ENCODE measurements around the gene SMIM13.
A peak's percentile ranks its signal among the peaks of the same experiment; 100 is the strongest.

SMIM13 gene

DNA sequence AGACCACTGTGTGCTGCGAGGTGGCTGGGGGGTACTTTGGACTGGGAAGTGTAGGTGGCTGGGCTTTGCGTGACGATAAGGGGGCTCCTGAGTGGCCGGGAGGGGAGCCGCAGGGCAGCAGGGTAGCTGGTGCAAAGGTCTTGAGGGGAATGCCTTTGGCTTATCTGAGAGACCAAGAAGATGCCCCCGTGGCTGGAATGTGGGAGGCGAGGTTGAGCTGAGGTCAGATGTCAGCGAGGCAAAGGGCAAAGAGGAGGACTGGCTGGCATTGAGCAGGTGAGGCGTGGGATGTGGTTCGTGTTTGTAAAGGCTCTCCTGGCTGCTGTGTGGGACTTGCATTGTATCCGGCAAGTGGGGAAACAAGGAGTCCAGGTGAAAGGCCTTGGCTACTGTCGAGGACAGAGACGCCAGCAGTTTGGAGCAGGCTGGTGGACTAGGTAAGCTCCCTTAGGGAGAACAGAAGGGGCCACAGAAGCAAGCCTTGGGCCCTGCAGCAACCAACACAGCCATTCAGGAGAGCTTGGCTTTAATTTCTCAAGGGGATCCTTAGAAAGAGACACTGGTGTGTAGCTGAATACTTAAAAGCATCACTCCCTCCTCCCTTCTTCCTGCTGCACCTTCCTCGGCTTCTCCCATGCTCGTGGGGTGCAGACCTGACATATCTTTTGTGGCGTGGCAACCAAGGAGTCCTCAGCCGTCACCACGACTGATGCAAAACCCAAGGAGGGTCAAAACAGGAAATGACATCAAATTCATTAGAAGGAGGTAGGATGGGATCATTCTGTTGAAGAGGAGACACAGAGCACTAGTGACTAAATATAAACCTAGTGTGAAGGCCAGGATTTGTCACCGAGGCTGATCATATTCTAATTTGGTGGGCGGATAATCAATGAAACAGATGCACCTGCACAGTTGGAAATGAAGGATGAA lies 71.3 kb downstream of the SMIM13 start:
- no peak overlapping the region for H3K4me3 ChIP-seq (ENCODE audit: low read depth, low read length)
- TF ChIP-seq CTCF (IDR thresholded peaks at IDR 0.05; ENCODE audit: borderline replicate concordance, insufficient read depth, low read depth, low read length), result no peak

DNA sequence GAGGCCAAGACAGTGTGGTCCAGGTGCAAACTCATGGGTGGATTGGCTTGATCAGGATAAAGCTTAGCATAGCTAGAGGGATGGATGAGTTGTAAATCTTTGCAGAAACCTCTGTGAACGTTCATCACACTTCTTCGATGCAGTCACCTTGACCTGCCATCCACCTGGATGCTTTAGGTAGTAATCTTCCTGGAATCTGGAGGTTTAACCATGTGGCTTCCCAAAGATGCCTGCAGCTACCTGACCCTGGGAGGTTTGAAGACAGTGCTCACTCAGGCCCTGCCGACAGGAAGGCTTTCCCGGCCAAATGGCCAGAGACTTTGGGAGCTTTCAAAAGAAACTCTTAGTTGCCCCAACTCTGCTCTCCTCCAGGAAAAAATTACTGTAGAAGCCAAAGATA lies 73.3 kb downstream of the SMIM13 start:
- H3K4me3 ChIP-seq (ENCODE audit: low read depth, low read length), result no peak overlapping the region
- TF ChIP-seq CTCF (IDR thresholded peaks at IDR 0.05; ENCODE audit: borderline replicate concordance, insufficient read depth, low read depth, low read length), result no peak

DNA sequence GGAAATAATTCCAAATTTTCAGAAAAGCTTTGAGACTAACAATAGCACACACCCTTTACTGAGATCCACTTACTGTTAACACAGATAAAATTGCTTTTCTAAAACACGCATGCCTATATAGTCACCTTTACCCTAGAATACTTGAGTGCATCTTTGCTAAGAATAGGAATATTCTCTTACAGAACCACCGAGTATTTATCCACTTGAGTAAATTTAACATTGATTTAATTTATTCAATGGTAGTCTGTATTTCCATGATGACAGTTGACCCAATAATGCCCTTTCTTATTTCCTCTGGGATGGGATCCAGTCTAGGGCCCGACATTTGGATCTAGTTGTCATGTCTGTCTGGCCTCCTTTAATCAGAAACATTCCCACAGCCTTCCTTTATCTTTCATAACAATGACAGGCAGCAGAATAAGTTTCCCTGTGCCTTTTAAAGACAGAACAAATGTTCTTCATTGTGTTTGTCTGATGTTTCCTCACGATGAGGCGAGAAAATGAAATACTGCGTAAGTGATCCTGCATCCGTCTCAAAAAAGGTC lies 74.5 kb downstream of the SMIM13 start:
- no peak overlapping the region for H3K4me3 ChIP-seq (ENCODE audit: low read depth, low read length)
- TF ChIP-seq CTCF (IDR thresholded peaks at IDR 0.05; ENCODE audit: borderline replicate concordance, insufficient read depth, low read depth, low read length), result no peak

DNA sequence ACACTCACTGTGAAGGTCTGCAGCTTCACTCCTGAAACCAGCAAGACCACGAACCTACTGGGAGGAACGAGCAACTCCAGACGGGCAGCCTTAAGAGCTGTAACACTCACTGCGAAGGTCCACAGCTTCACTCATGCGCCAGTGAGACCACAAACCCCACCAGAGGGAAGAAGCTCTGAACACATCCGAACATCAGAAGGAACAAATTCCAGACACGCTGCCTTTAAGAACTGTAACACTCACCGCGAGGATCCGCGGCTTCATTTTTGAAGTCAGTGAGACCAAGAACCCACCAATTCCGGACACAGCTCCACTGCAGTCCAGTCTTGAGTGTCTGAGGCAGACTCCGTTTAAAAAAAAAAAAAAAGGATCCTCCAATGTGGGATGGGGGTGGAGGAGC lies 78.3 kb downstream of the SMIM13 start:
- no peak for TF ChIP-seq CTCF (IDR thresholded peaks at IDR 0.05; ENCODE audit: borderline replicate concordance, insufficient read depth, low read depth, low read length)
- no peak overlapping the region for H3K4me3 ChIP-seq (ENCODE audit: low read depth, low read length)

GRCh38 chr6:11172501-11173327 lies 79.1 kb downstream of the SMIM13 start:
- peak; percentile 74 for TF ChIP-seq CTCF (IDR thresholded peaks at IDR 0.05; ENCODE audit: borderline replicate concordance, insufficient read depth, low read depth, low read length)
- no peak overlapping the region for H3K4me3 ChIP-seq (ENCODE audit: low read depth, low read length)

DNA sequence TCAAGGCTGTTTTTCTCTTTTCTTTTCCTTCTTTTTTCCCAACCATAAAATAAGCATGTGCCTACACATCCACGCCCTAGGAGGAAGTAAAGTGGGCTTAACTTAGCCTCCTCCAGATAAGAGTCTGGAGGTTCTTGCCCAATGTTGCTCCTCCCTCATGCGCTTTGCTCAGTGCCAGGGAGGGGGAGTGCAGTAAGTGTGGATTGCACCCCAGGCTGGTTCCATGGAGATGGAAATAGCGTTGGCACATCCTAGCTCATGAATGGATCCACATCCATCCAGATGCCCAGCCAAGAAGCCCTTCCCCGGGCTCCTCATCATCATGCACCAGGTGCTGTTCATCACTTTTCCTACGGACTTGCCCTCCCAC lies 80.6 kb downstream of the SMIM13 start:
- H3K4me3 ChIP-seq (ENCODE audit: low read depth, low read length), result no peak overlapping the region
- no peak for TF ChIP-seq CTCF (IDR thresholded peaks at IDR 0.05; ENCODE audit: borderline replicate concordance, insufficient read depth, low read depth, low read length)

Measured in GM12875 (cell line).